ENCODE results near the gene PHACTR3. TPM values are rescaled to one million over a fixed set of nuclear protein-coding genes. Genes with fewer than 3 reads are reported as not detected.

Gene PHACTR3
- total and polyA plus RNA-seq, 2 of the 8 experiments (the other 6 are each of a cell fraction or from before 2014, with no cell fraction given) = 0.05 to 0.13 TPM

DNA sequence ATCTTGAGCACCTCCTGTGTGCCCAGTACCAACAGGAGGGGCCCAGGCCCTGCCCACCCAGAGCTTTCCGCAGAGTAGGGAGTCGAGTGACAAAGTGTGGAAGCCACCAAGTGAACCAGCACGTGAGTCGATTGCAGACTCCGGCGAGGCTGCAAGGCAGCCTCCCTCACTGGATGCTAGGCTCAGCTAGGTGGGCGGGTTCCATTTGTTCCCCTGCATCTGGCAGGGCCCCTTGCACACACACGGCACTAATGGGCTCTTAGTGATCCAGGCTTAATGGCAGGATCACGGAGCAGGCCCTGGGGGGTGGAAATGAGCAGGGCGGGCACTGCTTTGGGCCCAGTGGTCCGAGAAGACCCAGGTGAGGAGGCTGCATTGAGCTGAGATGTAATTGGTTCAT lies 140.4 kb downstream of the PHACTR3 start:
- FAIRE-seq (no peak), DNase-seq (ENCODE audit: low read depth in 1 of 2, low spot score in 2 of 2) (no peak)
- Histone ChIP-seq H3K4ac (replicated peaks; ENCODE audit: insufficient read length, low read depth, low read length) (no peak overlapping the region), H3K4me1 (replicated peaks in 1 of 4; ENCODE audit: control insufficient read depth in 3 of 4, insufficient read depth in 4 of 4, low read length in 3 of 4) (no peaks in the 10 kb centered on the region), H2AFZ (ENCODE audit: low read length) (no peak overlapping the region), H3K79me1 (ENCODE audit: low read depth, low read length) (no peaks in the 10 kb centered on the region), H3K27ac (ENCODE audit: low read depth, low read length) (no peak overlapping the region), H3K4me3 (ENCODE audit: extremely low read depth in 1 of 4, insufficient read depth in 2 of 4, low read depth in 3 of 4, low read length in 4 of 4) (no peak overlapping the region), H4K5ac (ENCODE audit: insufficient read length, low read depth, low read length) (no peak overlapping the region), H3K79me2 (ENCODE audit: control insufficient read depth in 1 of 2, insufficient read depth in 2 of 2, low read length in 2 of 2) (no peaks in the 10 kb centered on the region), H2BK15ac (ENCODE audit: low read length) (no peak overlapping the region), H4K20me1 (replicated peaks in 1 of 2; ENCODE audit: control insufficient read depth in 1 of 2, insufficient read depth in 2 of 2, low read length in 2 of 2) (no peaks in the 10 kb centered on the region), H3K23me2 (ENCODE audit: low read depth, low read length) (no peaks in the 10 kb centered on the region), H3K56ac (replicated peaks; ENCODE audit: insufficient read length, low read depth, low read length) (no peak overlapping the region), H3K9me3 (ENCODE audit: insufficient read depth in 2 of 2, low read depth in 1 of 2, low read length in 1 of 2) (peaks cover 76 to 98% of the 10 kb centered on the region in 2 experiments), H3K36me3 (ENCODE audit: control insufficient read depth in 2 of 4, insufficient read depth in 4 of 4, low read length in 3 of 4) (no peaks in the 10 kb centered on the region), H2BK12ac (ENCODE audit: low read depth, low read length) (no peak overlapping the region), H3K4me2 (ENCODE audit: insufficient read depth in 1 of 2, low read depth in 2 of 2, low read length in 2 of 2) (no peak overlapping the region), H4K8ac (ENCODE audit: extremely low read depth, insufficient read depth, low read length) (no peak overlapping the region), H4K91ac (replicated peaks; ENCODE audit: insufficient read length, low read length) (no peak overlapping the region), H3K27me3 (replicated peaks in 1 of 4; ENCODE audit: control insufficient read depth in 3 of 4, extremely low read depth in 1 of 4, insufficient read depth in 3 of 4, low read length in 3 of 4) (no peaks in the 10 kb centered on the region), H3K14ac (ENCODE audit: insufficient read length) (no peak overlapping the region), H3K23ac (ENCODE audit: insufficient read length) (no peak overlapping the region), H3K18ac (ENCODE audit: extremely low read depth, low read length) (no peak overlapping the region), H2BK5ac (ENCODE audit: low read depth, low read length) (no peak overlapping the region), H2BK20ac (ENCODE audit: low read length) (no peak overlapping the region), H2AK5ac (ENCODE audit: low read depth, low read length) (no peak overlapping the region), H2BK120ac (replicated peaks; ENCODE audit: low read depth, low read length) (no peak overlapping the region), H3K9ac (replicated peaks in 1 of 4; ENCODE audit: extremely low read depth in 1 of 4, low read depth in 3 of 4, low read length in 3 of 4) (no peak overlapping the region)
- ChIA-PET CTCF (ENCODE audit: partially characterized antibody) (no interaction called here), POLR2A (ENCODE audit: partially characterized antibody) (no interaction called here)
- 87% methylated on average over 10 of the region's 11 CpGs; no CpG with 5 or more reads in 1 of the 2 experiments for WGBS, 2 experiments (ENCODE audit: extremely low coverage in 1 of 2, insufficient coverage in 1 of 2, insufficient read length in 1 of 2, insufficient replicate concordance in 2 of 2, low coverage in 1 of 2, low lambda C conversion rate in 2 of 2, missing lambda C conversion rate in 1 of 2)
- TF ChIP-seq KDM4A (IDR thresholded peaks at IDR 0.05; ENCODE audit: low read depth, low read length, severe bottlenecking) = no peak
- no peak for TF ChIP-seq POLR2AphosphoS5 (IDR thresholded peaks at IDR 0.05; ENCODE audit: low read depth, low read length)
- no peak for TF ChIP-seq TBP (IDR thresholded peaks at IDR 0.05; ENCODE audit: low read depth, low read length)
- TF ChIP-seq SIRT6 (IDR thresholded peaks at IDR 0.05; ENCODE audit: low read length) = no peak
- TF ChIP-seq, protein P1, sequence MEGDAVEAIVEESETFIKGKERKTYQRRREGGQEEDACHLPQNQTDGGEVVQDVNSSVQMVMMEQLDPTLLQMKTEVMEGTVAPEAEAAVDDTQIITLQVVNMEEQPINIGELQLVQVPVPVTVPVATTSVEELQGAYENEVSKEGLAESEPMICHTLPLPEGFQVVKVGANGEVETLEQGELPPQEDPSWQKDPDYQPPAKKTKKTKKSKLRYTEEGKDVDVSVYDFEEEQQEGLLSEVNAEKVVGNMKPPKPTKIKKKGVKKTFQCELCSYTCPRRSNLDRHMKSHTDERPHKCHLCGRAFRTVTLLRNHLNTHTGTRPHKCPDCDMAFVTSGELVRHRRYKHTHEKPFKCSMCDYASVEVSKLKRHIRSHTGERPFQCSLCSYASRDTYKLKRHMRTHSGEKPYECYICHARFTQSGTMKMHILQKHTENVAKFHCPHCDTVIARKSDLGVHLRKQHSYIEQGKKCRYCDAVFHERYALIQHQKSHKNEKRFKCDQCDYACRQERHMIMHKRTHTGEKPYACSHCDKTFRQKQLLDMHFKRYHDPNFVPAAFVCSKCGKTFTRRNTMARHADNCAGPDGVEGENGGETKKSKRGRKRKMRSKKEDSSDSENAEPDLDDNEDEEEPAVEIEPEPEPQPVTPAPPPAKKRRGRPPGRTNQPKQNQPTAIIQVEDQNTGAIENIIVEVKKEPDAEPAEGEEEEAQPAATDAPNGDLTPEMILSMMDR (IDR thresholded peaks at IDR 0.05; ENCODE audit: control extremely low read depth in 1 of 3, insufficient read depth in 1 of 3, low read depth in 1 of 3, low read length in 3 of 3) = no peak
- no peak for TF ChIP-seq EZH2 (IDR thresholded peaks at IDR 0.05; ENCODE audit: low read depth, low read length, severe bottlenecking)
- no peak for TF ChIP-seq ASH2L (IDR thresholded peaks at IDR 0.05; ENCODE audit: low read length)
- TF ChIP-seq CBX8 (IDR thresholded peaks at IDR 0.05; ENCODE audit: borderline replicate concordance, low read depth, low read length) = no peak
- TF ChIP-seq SUZ12 (IDR thresholded peaks at IDR 0.05; ENCODE audit: low read length) = no peak
- TF ChIP-seq SP4 (IDR thresholded peaks at IDR 0.05; ENCODE audit: low read length) = no peak
- TF ChIP-seq CHD2 (IDR thresholded peaks at IDR 0.05; ENCODE audit: low read length) = no peak
- TF ChIP-seq YY1 (IDR thresholded peaks at IDR 0.05; ENCODE audit: low read depth, low read length) = no peak
- no peak for TF ChIP-seq EGR1 (IDR thresholded peaks at IDR 0.05; ENCODE audit: borderline replicate concordance, low read depth, low read length)
- TF ChIP-seq FOSL1 (IDR thresholded peaks at IDR 0.05; ENCODE audit: insufficient read depth, low read depth, low read length) = no peak
